H1 (cell line): Measurements from ENCODE around the gene DLG4.
"Not testable (repeated sequence)": the region's sequence is repeated elsewhere in the genome, so short reads cannot be mapped to it uniquely, and the experiment has no call there.

Source experiments
- CREB1 ChIP-seq: IDR thresholded peaks from 2 replicates; pipeline ENCODE4 v1.6.1; 2012; ENCODE audit warnings: inconsistent platforms
- EZH2 ChIP-seq: fragments of 200-600 bp; sonication (generic); IDR thresholded peaks from 2 replicates; pipeline ENCODE4 v1.7.1; 2012; ENCODE audit warnings: low read depth, mild to moderate bottlenecking, moderate library complexity, low read length, inconsistent platforms; ENCODE audit not compliant: severe bottlenecking
- JUN ChIP-seq: IDR thresholded peaks from 2 replicates; pipeline ENCODE4 v1.6.1; 2011; ENCODE audit warnings: low read depth, mild to moderate bottlenecking, improper control_type of control experiment, low read length
- MAFK ChIP-seq: IDR thresholded peaks from 2 replicates; pipeline ENCODE4 v1.6.1; 2012; ENCODE audit warnings: low read depth, mild to moderate bottlenecking, improper control_type of control experiment, low read length
- POLR2AphosphoS5 ChIP-seq: IDR thresholded peaks from 2 replicates; pipeline ENCODE4 v1.6.1; 2011; ENCODE audit warnings: low read depth, low read length
- TF ChIP-seq, protein P1 (sequence below), 3 experiments: IDR thresholded peaks; 1 replicate in 2 of 3; 2 replicates in 1 of 3; pipeline versions ENCODE4 v1.5.1 to v1.6.1; 2011; ENCODE audit warnings: low read length in 3 of 3, mild to moderate bottlenecking in 3 of 3, inconsistent platforms in 2 of 3, low read depth in 1 of 3, moderate library complexity in 1 of 3; ENCODE audit not compliant: insufficient read depth in 1 of 3; ENCODE audit errors: control extremely low read depth in 1 of 3
- TF ChIP-seq, protein P2 (sequence below): IDR thresholded peaks from 2 replicates; pipeline ENCODE4 v1.6.1; 2012; ENCODE audit warnings: inconsistent platforms

DNA sequence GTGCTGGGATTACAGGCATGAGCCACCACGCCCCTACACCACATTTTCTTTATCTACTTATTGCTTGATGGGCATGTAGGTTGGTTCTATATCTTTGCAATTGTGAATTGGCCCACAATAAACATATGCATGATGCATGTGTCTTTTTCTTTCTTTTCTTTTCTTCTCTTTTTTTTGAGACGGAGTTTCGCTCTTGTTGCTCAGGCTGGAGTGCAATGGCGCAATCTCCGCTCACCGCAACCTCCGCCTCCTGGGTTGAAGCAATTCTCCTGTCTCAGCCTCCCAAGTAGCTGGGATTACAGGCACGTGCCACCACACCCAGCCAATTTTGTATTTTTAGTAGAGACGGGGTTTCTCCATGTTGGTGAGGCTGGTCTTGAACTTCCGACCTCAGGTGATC, 61.2 kb downstream of the DLG4 start:
- TF ChIP-seq CREB1, JUN, POLR2AphosphoS5, MAFK, EZH2: not testable (repeated sequence)
- TF ChIP-seq, protein P1, sequence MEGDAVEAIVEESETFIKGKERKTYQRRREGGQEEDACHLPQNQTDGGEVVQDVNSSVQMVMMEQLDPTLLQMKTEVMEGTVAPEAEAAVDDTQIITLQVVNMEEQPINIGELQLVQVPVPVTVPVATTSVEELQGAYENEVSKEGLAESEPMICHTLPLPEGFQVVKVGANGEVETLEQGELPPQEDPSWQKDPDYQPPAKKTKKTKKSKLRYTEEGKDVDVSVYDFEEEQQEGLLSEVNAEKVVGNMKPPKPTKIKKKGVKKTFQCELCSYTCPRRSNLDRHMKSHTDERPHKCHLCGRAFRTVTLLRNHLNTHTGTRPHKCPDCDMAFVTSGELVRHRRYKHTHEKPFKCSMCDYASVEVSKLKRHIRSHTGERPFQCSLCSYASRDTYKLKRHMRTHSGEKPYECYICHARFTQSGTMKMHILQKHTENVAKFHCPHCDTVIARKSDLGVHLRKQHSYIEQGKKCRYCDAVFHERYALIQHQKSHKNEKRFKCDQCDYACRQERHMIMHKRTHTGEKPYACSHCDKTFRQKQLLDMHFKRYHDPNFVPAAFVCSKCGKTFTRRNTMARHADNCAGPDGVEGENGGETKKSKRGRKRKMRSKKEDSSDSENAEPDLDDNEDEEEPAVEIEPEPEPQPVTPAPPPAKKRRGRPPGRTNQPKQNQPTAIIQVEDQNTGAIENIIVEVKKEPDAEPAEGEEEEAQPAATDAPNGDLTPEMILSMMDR (IDR thresholded peaks at IDR 0.05; ENCODE audit: control extremely low read depth in 1 of 3, insufficient read depth in 1 of 3, low read depth in 1 of 3, low read length in 3 of 3): not testable (repeated sequence)
- TF ChIP-seq, protein P2, sequence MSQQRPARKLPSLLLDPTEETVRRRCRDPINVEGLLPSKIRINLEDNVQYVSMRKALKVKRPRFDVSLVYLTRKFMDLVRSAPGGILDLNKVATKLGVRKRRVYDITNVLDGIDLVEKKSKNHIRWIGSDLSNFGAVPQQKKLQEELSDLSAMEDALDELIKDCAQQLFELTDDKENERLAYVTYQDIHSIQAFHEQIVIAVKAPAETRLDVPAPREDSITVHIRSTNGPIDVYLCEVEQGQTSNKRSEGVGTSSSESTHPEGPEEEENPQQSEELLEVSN: not testable (repeated sequence)
